H9 (cell line): ENCODE data around the gene PDIA6. TPM values are rescaled to one million over a fixed set of nuclear protein-coding genes. Genes with fewer than 3 reads are reported as not detected.
A peak's percentile ranks its signal among the peaks of the same experiment; 100 is the strongest.

Experiments used
- DNase-seq: peaks from one replicate; pipeline ENCODE4 v3.0.0-alpha.2; 2017
- H2AFZ ChIP-seq: one replicate; pipeline ENCODE4 v1.6.1; 2013; ENCODE audit warnings: mild to moderate bottlenecking, low read length, control low read depth, moderate library complexity
- H2AK5ac ChIP-seq: 2 replicates; pipeline ENCODE4 v1.6.1; 2013; ENCODE audit warnings: low read length, control low read depth, mixed read lengths; ENCODE audit not compliant: insufficient read length
- H2BK120ac ChIP-seq: one replicate; pipeline ENCODE4 v1.6.1; 2013; ENCODE audit warnings: low read depth, mild to moderate bottlenecking, low read length, control low read depth, inconsistent platforms; ENCODE audit not compliant: poor library complexity, severe bottlenecking
- H2BK12ac ChIP-seq: 2 replicates; pipeline ENCODE4 v1.6.1; 2013; ENCODE audit warnings: low read length, control low read depth, mixed read lengths, low read depth; ENCODE audit not compliant: insufficient read length
- H2BK15ac ChIP-seq: 2 replicates; pipeline ENCODE4 v1.6.1; 2013; ENCODE audit warnings: low read depth, low read length, control low read depth
- H2BK20ac ChIP-seq: one replicate; pipeline ENCODE4 v1.6.1; 2013; ENCODE audit warnings: low read depth, mild to moderate bottlenecking, low read length, control low read depth, inconsistent platforms; ENCODE audit not compliant: poor library complexity, severe bottlenecking
- H2BK5ac ChIP-seq: 2 replicates; pipeline ENCODE4 v1.6.1; 2013; ENCODE audit warnings: low read length, control low read depth, mixed read lengths; ENCODE audit not compliant: insufficient read length
- H3K14ac ChIP-seq: 2 replicates; pipeline ENCODE4 v1.6.1; 2013; ENCODE audit warnings: low read length, control low read depth; ENCODE audit not compliant: insufficient read depth
- H3K18ac ChIP-seq: 2 replicates; pipeline ENCODE4 v1.6.1; 2013; ENCODE audit warnings: low read depth, mild to moderate bottlenecking, mixed read lengths, low read length, control low read depth; ENCODE audit not compliant: insufficient read length
- H3K23ac ChIP-seq: 2 replicates; pipeline ENCODE4 v1.6.1; 2013; ENCODE audit warnings: low read length, control low read depth, mixed read lengths, low read depth; ENCODE audit not compliant: insufficient read length
- H3K23me2 ChIP-seq: 2 replicates; pipeline ENCODE4 v1.6.1; 2013; ENCODE audit warnings: low read depth, mild to moderate bottlenecking, mixed read lengths, low read length, control low read depth; ENCODE audit not compliant: insufficient read length, poor library complexity, severe bottlenecking
- H3K27ac ChIP-seq: 2 replicates; pipeline ENCODE4 v1.5.1; 2013; ENCODE audit warnings: low read length, control low read depth, mixed read lengths, low read depth; ENCODE audit not compliant: insufficient read length
- H3K27me3 ChIP-seq: 2 replicates; pipeline ENCODE4 v1.6.1; 2013; ENCODE audit warnings: low read length, control low read depth, inconsistent platforms; ENCODE audit not compliant: insufficient read depth
- H3K4ac ChIP-seq: 2 replicates; pipeline ENCODE4 v1.6.1; 2013; ENCODE audit warnings: low read depth, mild to moderate bottlenecking, control low read depth, inconsistent platforms, low read length, moderate library complexity
- H3K4me1 ChIP-seq: 2 replicates; pipeline ENCODE4 v1.6.1; 2013; ENCODE audit warnings: low read length, control low read depth, inconsistent platforms; ENCODE audit not compliant: insufficient read depth
- H3K4me2 ChIP-seq: 2 replicates; pipeline ENCODE4 v1.6.1; 2013; ENCODE audit warnings: low read length, control low read depth, mixed read lengths; ENCODE audit not compliant: insufficient read length, insufficient read depth
- H3K56ac ChIP-seq: 2 replicates; pipeline ENCODE4 v1.6.1; 2013; ENCODE audit warnings: low read depth, mild to moderate bottlenecking, mixed read lengths, low read length, control low read depth; ENCODE audit not compliant: insufficient read length
- H3K79me1 ChIP-seq: 2 replicates; pipeline ENCODE4 v1.6.1; 2013; ENCODE audit warnings: low read depth, mild to moderate bottlenecking, moderate library complexity, low read length, control low read depth, inconsistent platforms; ENCODE audit not compliant: insufficient read depth, poor library complexity, severe bottlenecking
- H3K79me2 ChIP-seq: 2 replicates; pipeline ENCODE4 v1.6.1; 2013; ENCODE audit warnings: low read length, control low read depth, inconsistent platforms; ENCODE audit not compliant: insufficient read depth
- H3K9ac ChIP-seq: 2 replicates; pipeline ENCODE4 v1.6.1; 2013; ENCODE audit warnings: low read length, control low read depth, mixed read lengths; ENCODE audit not compliant: insufficient read length; ENCODE audit errors: extremely low read depth
- H3K9me3 ChIP-seq: one replicate; pipeline ENCODE4 v1.6.1; 2013; ENCODE audit warnings: low read depth, low read length, inconsistent platforms; ENCODE audit not compliant: control insufficient read depth
- H3T11ph ChIP-seq: one replicate; pipeline ENCODE4 v1.6.1; 2013; ENCODE audit warnings: mild to moderate bottlenecking, low read length, control low read depth, inconsistent platforms
- H4K20me1 ChIP-seq: one replicate; pipeline ENCODE4 v1.6.1; 2013; ENCODE audit not compliant: control insufficient read depth, insufficient read length, insufficient read depth
- H4K5ac ChIP-seq: 2 replicates; pipeline ENCODE4 v1.6.1; 2013; ENCODE audit warnings: low read depth, mild to moderate bottlenecking, mixed read lengths, low read length, control low read depth; ENCODE audit not compliant: insufficient read length
- H4K8ac ChIP-seq: replicated peaks from 2 replicates; pipeline ENCODE4 v1.6.1; 2013; ENCODE audit warnings: low read length, control low read depth, mixed read lengths, low read depth; ENCODE audit not compliant: insufficient read length
- H4K91ac ChIP-seq: 2 replicates; pipeline ENCODE4 v1.6.1; 2013; ENCODE audit warnings: low read depth, mild to moderate bottlenecking, moderate library complexity, mixed read lengths, low read length, control low read depth; ENCODE audit not compliant: insufficient read length
- H3K27ac Mint-ChIP-seq, 3 experiments: 2 replicates in 2 of 3; 3 replicates in 1 of 3; pipeline ENCODE4 v1.8.0; 2020 to 2021; ENCODE audit warnings: mixed read lengths in 3 of 3, mild to moderate bottlenecking in 1 of 3, moderate library complexity in 1 of 3
- H3K27me3 Mint-ChIP-seq: 2 replicates; pipeline ENCODE4 v1.8.0; 2021; ENCODE audit warnings: low read depth, mild to moderate bottlenecking, moderate library complexity, mixed read lengths
- H3K36me3 Mint-ChIP-seq, 3 experiments: 2 replicates in 2 of 3; 3 replicates in 1 of 3; pipeline ENCODE4 v1.8.0; 2020 to 2021; ENCODE audit warnings: low read depth in 3 of 3, mixed read lengths in 3 of 3; ENCODE audit not compliant: insufficient read depth in 1 of 3
- H3K4me1 Mint-ChIP-seq, 2 experiments: 2 replicates each; pipeline ENCODE4 v1.8.0; 2020; ENCODE audit warnings: mixed read lengths in 2 of 2
- H3K4me3 Mint-ChIP-seq, 2 experiments: 2 replicates in 1 of 2; 3 replicates in 1 of 2; pipeline ENCODE4 v1.8.0; 2020 to 2021; ENCODE audit warnings: mild to moderate bottlenecking in 2 of 2, mixed read lengths in 2 of 2, moderate library complexity in 1 of 2
- H3K9me3 Mint-ChIP-seq, 2 experiments: 2 replicates in 1 of 2; 3 replicates in 1 of 2; pipeline ENCODE4 v1.8.0; 2020; ENCODE audit warnings: mild to moderate bottlenecking in 2 of 2, mixed read lengths in 2 of 2, moderate library complexity in 1 of 2
- CTCF ChIP-seq: fragments of 200-600 bp; sonication (generic); conservative IDR thresholded peaks from 3 replicates; pipeline ENCODE4 v1.8.0; 2021; ENCODE audit warnings: antibody characterized with exemption, mild to moderate bottlenecking
- WGBS: extraction: QIAGEN DNeasy Blood & Tissue Kit; methylation state at CpG from one replicate; pipeline ENCODE4 v1.1.7; 2013; ENCODE audit warnings: missing lambda C conversion rate, low lambda C conversion rate, mixed read lengths; ENCODE audit not compliant: insufficient read length; ENCODE audit errors: extremely low coverage; 5-methylcytosine and 5-hydroxymethylcytosine counted together
- total RNA-seq: library from RNA; stranded (reverse); gene quantifications from 2 replicates; pipeline ENCODE4 v1.2.1, GENCODE V29; 2021

PDIA6 gene
- total RNA-seq, 1 experiment from 2014 or later = 301 TPM

GRCh38 chr2:10787176-10787968, 25.2 kb downstream of the PDIA6 start:
- H3K27ac ChIP-seq = no peak overlapping the region
- no peak overlapping the region for H2BK20ac ChIP-seq
- no peaks in the 10 kb centered on the region for H3K9me3 ChIP-seq
- H3K23ac ChIP-seq = no peak overlapping the region
- Mint-ChIP-seq H3K27ac (no peak overlapping the region), H3K36me3 (peaks cover 85 to 96% (median 94%) of the 10 kb centered on the region in 3 experiments), H3K27me3 (no peaks in the 10 kb centered on the region), H3K9me3 (no peaks in the 10 kb centered on the region), H3K4me3 (no peak overlapping the region), H3K4me1 (no peaks in the 10 kb centered on the region)
- H3K79me1 ChIP-seq = no peaks in the 10 kb centered on the region
- no peak overlapping the region for H2BK5ac ChIP-seq
- H2BK15ac ChIP-seq = no peak overlapping the region
- no peak overlapping the region for H3K56ac ChIP-seq
- no peaks in the 10 kb centered on the region for H3K23me2 ChIP-seq
- peak; percentile 65 for TF ChIP-seq CTCF
- H4K91ac ChIP-seq = no peak overlapping the region
- H3K4me2 ChIP-seq = no peak overlapping the region
- H3K4me1 ChIP-seq = no peaks in the 10 kb centered on the region
- no peaks in the 10 kb centered on the region for H3K79me2 ChIP-seq
- WGBS = no CpG with 5 or more reads among the region's 20 CpGs
- H3K14ac ChIP-seq = no peak overlapping the region
- H3K18ac ChIP-seq = no peak overlapping the region
- DNase-seq = peak; percentile 64
- no peak overlapping the region for H2AFZ ChIP-seq
- no peak overlapping the region for H3K4ac ChIP-seq
- H2BK120ac ChIP-seq = no peak overlapping the region
- no peak overlapping the region for H2AK5ac ChIP-seq
- no peak overlapping the region for H3K9ac ChIP-seq
- H3K27me3 ChIP-seq = no peaks in the 10 kb centered on the region
- no peaks in the 10 kb centered on the region for H4K20me1 ChIP-seq
- H4K5ac ChIP-seq = no peak overlapping the region
- H3T11ph ChIP-seq = no peak overlapping the region
- H2BK12ac ChIP-seq = no peak overlapping the region
- no peak overlapping the region for H4K8ac ChIP-seq
